IPS-20b (cell line): ENCODE data around the gene CCL2.

ENCODE experiments used
- H3K27ac ChIP-seq: one replicate; pipeline ENCODE4 v1.5.1; 2013; ENCODE audit warnings: low read length
- H3K27me3 ChIP-seq: 2 replicates; pipeline ENCODE4 v1.6.1; 2013; ENCODE audit warnings: mild to moderate bottlenecking, low read length, inconsistent platforms; ENCODE audit not compliant: insufficient read depth
- H3K36me3 ChIP-seq: 2 replicates; pipeline ENCODE4 v1.6.1; 2013; ENCODE audit warnings: low read depth, mild to moderate bottlenecking, inconsistent platforms, low read length, moderate library complexity; ENCODE audit not compliant: insufficient read depth
- H3K4me1 ChIP-seq: 2 replicates; pipeline ENCODE4 v1.6.1; 2013; ENCODE audit warnings: mild to moderate bottlenecking, control low read depth, inconsistent platforms, low read length, moderate library complexity; ENCODE audit not compliant: insufficient read depth
- H3K4me3 ChIP-seq: 2 replicates; pipeline ENCODE4 v1.5.1; 2013; ENCODE audit warnings: mild to moderate bottlenecking, low read length, inconsistent platforms
- H3K9ac ChIP-seq: 2 replicates; pipeline ENCODE4 v1.6.1; 2013; ENCODE audit warnings: low read depth, mild to moderate bottlenecking, inconsistent platforms, low read length, moderate library complexity
- H3K9me3 ChIP-seq: 2 replicates; pipeline ENCODE4 v1.6.1; 2013; ENCODE audit warnings: mild to moderate bottlenecking, low read depth, low read length, inconsistent platforms; ENCODE audit not compliant: insufficient read depth

CCL2 gene

DNA sequence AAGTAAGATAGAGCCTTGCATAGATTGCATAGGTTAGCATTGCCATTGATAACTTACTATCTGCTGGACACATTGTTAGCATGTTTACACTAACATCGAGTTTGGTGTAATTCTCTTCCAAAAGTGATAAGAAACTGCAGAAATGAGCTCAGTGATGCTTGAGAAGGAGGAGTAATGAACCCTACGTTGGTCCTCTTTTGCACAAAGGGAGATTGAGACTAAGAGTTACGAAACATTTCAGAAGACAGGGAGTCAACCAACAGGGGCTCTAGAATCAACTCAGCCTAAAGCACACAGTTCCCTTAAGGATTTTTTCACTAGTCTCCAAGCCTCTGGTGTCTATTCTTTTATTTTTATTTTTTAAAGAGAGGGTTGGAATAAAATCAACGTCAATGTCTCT lies 21.7 kb downstream of the CCL2 start:
- no peak overlapping the region for H3K9ac ChIP-seq
- no peaks in the 10 kb centered on the region for H3K27me3 ChIP-seq
- H3K36me3 ChIP-seq = no peaks in the 10 kb centered on the region
- H3K27ac ChIP-seq = no peak overlapping the region
- no peaks in the 10 kb centered on the region for H3K9me3 ChIP-seq
- H3K4me1 ChIP-seq = no peaks in the 10 kb centered on the region
- H3K4me3 ChIP-seq = no peak overlapping the region

GRCh38 chr17:34283571-34283970 lies 28.5 kb downstream of the CCL2 start:
- Histone ChIP-seq H3K4me1 (no peaks in the 10 kb centered on the region), H3K27ac (no peak overlapping the region), H3K9ac (no peak overlapping the region), H3K9me3 (no peaks in the 10 kb centered on the region), H3K4me3 (no peak overlapping the region), H3K36me3 (no peaks in the 10 kb centered on the region), H3K27me3 (no peaks in the 10 kb centered on the region)

DNA sequence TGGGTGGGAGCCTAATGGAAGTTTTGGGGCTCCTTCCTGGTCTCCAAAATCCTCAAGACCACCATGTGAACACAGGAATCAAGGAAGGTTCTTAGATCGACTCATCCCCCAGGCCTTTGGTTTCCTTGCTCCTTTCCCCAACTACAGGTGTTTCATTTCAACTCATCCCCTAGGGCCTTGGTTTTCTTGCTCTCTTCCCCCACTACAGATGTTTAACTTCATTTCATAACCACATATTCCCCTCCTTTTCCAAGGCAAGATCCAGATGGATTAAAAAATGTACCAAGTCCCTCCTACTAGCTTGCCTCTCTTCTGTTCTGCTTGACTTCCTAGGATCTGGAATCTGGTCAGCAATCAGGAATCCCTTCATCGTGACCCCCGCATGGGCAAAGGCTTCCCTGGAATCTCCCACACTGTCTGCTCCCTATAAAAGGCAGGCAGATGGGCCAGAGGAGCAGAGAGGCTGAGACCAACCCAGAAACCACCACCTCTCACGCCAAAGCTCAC lies 30.3 kb downstream of the CCL2 start, which contains the start of gene CCL11:
TSS of gene CCL11 (plus strand) at position 457 of the 507 bp plus-strand sequence. CDS start 67 bp downstream, outside the sequence.
- Histone ChIP-seq H3K9ac (no peak within 1 kb of the TSS), H3K27me3 (no peaks in the 10 kb centered on the region), H3K4me3 (no peak within 1 kb of the TSS), H3K4me1 (no peaks in the 10 kb centered on the region), H3K27ac (no peak within 1 kb of the TSS), H3K9me3 (no peaks in the 10 kb centered on the region), H3K36me3 (no peaks in the 10 kb centered on the region)

DNA sequence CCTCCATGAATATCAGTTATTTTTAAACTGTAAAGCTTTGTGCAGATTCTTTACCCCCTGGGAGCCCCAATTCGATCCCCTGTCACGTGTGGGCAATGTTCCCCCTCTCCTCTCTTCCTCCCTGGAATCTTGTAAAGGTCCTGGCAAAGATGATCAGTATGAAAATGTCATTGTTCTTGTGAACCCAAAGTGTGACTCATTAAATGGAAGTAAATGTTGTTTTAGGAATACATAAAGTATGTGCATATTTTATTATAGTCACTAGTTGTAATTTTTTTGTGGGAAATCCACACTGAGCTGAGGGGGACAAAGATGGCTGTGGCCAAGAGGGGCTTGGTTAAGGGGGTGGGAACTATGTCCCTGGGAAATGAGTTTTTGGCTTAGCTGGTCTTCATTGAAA lies 32.8 kb downstream of the CCL2 start:
- Histone ChIP-seq H3K27ac (no peak overlapping the region), H3K36me3 (no peaks in the 10 kb centered on the region), H3K9me3 (no peaks in the 10 kb centered on the region), H3K4me3 (no peak overlapping the region), H3K4me1 (no peaks in the 10 kb centered on the region), H3K27me3 (no peaks in the 10 kb centered on the region), H3K9ac (no peak overlapping the region)

DNA sequence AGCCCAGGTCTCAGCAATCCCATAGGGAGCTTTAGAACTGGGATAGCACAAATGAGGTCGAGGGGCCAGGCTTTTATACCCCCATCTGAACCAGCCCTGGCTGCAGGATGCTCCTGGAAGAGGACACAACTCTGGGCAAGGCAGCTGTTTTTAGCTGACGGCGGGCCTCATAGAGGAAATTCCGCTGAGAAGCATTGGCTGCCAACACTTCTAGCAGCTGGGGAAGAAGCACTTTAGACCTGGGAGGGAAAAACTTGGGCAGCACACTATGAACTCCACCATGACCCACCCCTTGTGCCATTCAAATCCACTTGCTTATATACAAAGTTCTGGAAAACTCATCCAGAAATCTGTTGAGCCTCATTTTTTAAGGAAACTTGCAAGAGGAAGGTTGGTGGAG lies 35.5 kb downstream of the CCL2 start:
- Histone ChIP-seq H3K36me3 (no peaks in the 10 kb centered on the region), H3K4me3 (no peak overlapping the region), H3K4me1 (no peaks in the 10 kb centered on the region), H3K9me3 (no peaks in the 10 kb centered on the region), H3K27ac (no peak overlapping the region), H3K9ac (no peak overlapping the region), H3K27me3 (no peaks in the 10 kb centered on the region)

- no peaks in the 10 kb centered on the region for H3K4me1 ChIP-seq
- H3K9me3 ChIP-seq = no peaks in the 10 kb centered on the region
- no peak overlapping the region for H3K4me3 ChIP-seq
- no peak overlapping the region for H3K9ac ChIP-seq
- H3K27me3 ChIP-seq = no peaks in the 10 kb centered on the region
- no peak overlapping the region for H3K27ac ChIP-seq
- H3K36me3 ChIP-seq = no peaks in the 10 kb centered on the region
Measured at GRCh38 chr17:34291721-34292348, 36.8 kb downstream of the CCL2 start.

- Histone ChIP-seq H3K4me1 (no peaks in the 10 kb centered on the region), H3K36me3 (no peaks in the 10 kb centered on the region), H3K9me3 (no peaks in the 10 kb centered on the region), H3K9ac (no peak overlapping the region), H3K27me3 (peaks cover 10% of the 10 kb centered on the region), H3K27ac (no peak overlapping the region), H3K4me3 (no peak overlapping the region)
Measured at GRCh38 chr17:34299027-34299426, 43.9 kb downstream of the CCL2 start.

- Histone ChIP-seq H3K4me3 (no peak overlapping the region), H3K27me3 (peaks cover 10% of the 10 kb centered on the region), H3K4me1 (no peaks in the 10 kb centered on the region), H3K9me3 (no peaks in the 10 kb centered on the region), H3K36me3 (no peaks in the 10 kb centered on the region), H3K27ac (no peak overlapping the region), H3K9ac (no peak overlapping the region)
Measured at GRCh38 chr17:34299956-34300577, 45.0 kb downstream of the CCL2 start.

DNA sequence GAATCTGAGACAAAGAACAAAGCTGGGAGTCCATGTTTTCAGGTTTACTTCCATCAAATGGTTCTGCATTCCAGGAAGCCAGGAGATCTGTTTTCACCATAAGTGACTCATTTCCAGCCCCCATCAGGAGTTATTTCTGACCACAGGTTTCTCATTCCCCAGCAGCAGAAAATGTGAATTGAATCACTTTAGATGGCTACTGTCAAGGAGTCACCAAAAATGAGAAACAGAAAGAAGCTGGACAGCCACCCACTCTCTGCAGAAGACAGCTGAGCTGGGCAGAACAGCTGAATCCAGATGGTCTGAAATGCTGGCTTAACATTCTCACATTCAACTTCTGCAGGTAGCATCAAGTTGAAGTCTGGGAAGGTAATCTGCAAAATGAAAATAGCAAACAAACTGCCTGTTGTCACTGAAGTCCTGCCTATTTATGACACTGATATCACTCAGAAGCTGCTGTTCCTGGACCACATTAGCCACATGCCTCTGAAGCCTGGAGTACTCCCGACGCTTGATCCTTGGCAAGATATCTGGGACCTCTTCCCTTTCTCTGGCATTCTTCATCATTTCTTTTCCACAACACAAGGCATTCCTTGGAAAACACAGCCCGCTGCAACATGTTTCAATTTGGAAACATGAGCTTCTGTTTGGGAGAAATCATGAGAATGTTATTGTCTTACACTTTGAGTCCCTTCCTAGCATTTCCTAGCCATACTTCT lies 45.7 kb downstream of the CCL2 start:
- Histone ChIP-seq H3K4me1 (no peaks in the 10 kb centered on the region), H3K4me3 (no peak overlapping the region), H3K27me3 (peaks cover 10% of the 10 kb centered on the region), H3K9ac (no peak overlapping the region), H3K27ac (no peak overlapping the region), H3K36me3 (no peaks in the 10 kb centered on the region), H3K9me3 (no peaks in the 10 kb centered on the region)

- Histone ChIP-seq H3K27ac (no peak overlapping the region), H3K4me3 (no peak overlapping the region), H3K9me3 (no peaks in the 10 kb centered on the region), H3K9ac (no peak overlapping the region), H3K4me1 (no peaks in the 10 kb centered on the region), H3K27me3 (peaks cover 10% of the 10 kb centered on the region), H3K36me3 (no peaks in the 10 kb centered on the region)
Measured at GRCh38 chr17:34301986-34302385, 46.9 kb downstream of the CCL2 start.

- Histone ChIP-seq H3K36me3 (no peaks in the 10 kb centered on the region), H3K4me3 (no peak overlapping the region), H3K9ac (no peak overlapping the region), H3K27me3 (peaks cover 10% of the 10 kb centered on the region), H3K4me1 (no peaks in the 10 kb centered on the region), H3K9me3 (no peaks in the 10 kb centered on the region), H3K27ac (no peak overlapping the region)
Measured at GRCh38 chr17:34302636-34303035, 47.6 kb downstream of the CCL2 start.

GRCh38 chr17:34303606-34304005 lies 48.5 kb downstream of the CCL2 start:
- H3K9me3 ChIP-seq = no peaks in the 10 kb centered on the region
- no peaks in the 10 kb centered on the region for H3K4me1 ChIP-seq
- peaks cover 6% of the 10 kb centered on the region for H3K27me3 ChIP-seq
- H3K4me3 ChIP-seq = no peak overlapping the region
- no peak overlapping the region for H3K9ac ChIP-seq
- no peak overlapping the region for H3K27ac ChIP-seq
- H3K36me3 ChIP-seq = no peaks in the 10 kb centered on the region
